ENCODE measurements around the gene LCN2.

LCN2 gene

DNA sequence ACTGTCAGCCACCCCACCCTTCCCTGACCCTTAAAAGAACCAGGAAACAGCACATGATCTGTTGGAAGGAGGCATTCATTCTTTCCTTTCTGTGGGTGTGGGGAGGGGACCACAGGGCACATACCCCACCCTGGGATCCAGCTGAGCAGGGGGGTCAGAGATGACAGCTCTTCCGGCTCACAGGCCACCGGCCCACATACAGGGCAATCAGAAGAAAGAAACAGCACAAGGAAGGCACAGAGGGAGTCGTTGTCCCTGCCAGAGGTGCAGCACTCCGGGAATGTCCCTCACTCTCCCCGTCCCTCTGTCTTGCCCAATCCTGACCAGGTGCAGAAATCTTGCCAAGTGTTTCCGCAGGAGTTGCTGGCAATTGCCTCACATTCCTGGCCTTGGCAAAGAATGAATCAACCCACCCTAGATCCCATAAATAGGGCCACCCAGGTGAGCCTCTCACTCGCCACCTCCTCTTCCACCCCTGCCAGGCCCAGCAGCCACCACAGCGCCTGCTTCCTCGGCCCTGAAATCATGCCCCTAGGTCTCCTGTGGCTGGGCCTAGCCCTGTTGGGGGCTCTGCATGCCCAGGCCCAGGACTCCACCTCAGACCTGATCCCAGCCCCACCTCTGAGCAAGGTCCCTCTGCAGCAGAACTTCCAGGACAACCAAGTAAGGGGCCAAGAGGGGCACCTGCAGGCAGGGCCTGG, at the start of gene LCN2:
LCN2 (plus strand) TSS at position 453 of the 701 bp plus-strand sequence; CDS start at position 526, 73 bp downstream.
- no peak for TF ChIP-seq ZFX (IDR thresholded peaks at IDR 0.05; ENCODE audit: borderline replicate concordance)
- H3K27ac ChIP-seq: no peak within 1 kb of the TSS

DNA sequence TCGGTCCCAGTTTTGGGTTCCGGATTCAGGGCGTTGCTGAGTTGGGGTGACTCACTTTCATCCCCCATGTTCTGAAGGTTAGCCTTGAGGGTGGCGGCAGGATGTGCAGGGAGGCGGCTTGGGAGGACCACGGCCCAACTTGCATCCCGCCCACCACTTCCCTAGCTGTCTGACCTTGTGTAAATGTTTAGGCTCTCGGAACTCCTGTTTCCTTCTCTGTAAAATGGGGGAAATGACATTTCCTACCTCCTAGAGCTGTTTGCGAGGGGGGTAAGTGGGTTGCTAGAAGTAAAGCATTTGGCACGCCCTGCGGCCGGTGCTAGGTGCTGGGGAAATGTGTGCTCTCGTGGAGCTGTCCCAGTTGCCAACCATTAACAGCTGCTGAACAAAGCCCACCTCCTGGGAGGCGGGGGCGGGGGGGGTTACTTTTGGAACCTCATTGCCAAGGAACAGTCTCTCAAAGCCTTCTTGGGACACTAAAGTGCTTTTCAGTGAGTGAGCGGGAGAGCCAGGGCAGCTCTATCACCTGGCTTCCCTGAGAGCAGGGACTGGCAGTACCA, 49.2 kb upstream of the LCN2 start:
- H3K27ac ChIP-seq: 0 out of 2 replicates have a peak overlapping the region, but pooled peaks have one; percentile 8
- TF ChIP-seq ZFX (IDR thresholded peaks at IDR 0.05; ENCODE audit: borderline replicate concordance): no peak
- TF ChIP-seq, protein P1, sequence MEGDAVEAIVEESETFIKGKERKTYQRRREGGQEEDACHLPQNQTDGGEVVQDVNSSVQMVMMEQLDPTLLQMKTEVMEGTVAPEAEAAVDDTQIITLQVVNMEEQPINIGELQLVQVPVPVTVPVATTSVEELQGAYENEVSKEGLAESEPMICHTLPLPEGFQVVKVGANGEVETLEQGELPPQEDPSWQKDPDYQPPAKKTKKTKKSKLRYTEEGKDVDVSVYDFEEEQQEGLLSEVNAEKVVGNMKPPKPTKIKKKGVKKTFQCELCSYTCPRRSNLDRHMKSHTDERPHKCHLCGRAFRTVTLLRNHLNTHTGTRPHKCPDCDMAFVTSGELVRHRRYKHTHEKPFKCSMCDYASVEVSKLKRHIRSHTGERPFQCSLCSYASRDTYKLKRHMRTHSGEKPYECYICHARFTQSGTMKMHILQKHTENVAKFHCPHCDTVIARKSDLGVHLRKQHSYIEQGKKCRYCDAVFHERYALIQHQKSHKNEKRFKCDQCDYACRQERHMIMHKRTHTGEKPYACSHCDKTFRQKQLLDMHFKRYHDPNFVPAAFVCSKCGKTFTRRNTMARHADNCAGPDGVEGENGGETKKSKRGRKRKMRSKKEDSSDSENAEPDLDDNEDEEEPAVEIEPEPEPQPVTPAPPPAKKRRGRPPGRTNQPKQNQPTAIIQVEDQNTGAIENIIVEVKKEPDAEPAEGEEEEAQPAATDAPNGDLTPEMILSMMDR (IDR thresholded peaks at IDR 0.05): no peak

DNA sequence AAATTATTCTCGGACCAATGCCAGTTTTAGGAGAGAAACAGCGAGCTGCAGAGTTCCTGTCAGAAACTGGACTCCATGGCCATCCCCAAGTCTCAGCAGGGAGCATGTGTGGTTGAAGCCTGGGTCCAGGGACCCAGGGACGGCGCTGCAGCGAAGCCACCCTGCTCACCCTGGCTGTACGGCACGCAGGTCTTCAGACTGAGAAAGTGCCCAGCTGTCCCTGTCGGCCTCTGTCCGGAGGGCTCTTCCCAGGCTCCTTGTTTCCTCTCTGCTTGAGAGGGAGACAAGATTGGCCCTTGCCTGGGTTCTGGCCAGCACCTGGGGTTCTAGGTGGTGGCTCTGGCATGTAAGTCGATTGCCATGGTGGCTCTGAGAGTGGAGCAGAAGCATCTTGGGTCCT, 48.7 kb upstream of the LCN2 start:
- TF ChIP-seq, protein P1 (IDR thresholded peaks at IDR 0.05): no peak
- no peak for TF ChIP-seq ZFX (IDR thresholded peaks at IDR 0.05; ENCODE audit: borderline replicate concordance)
- H3K27ac ChIP-seq: 0 out of 2 replicates have a peak overlapping the region, but pooled peaks have one; percentile 8

DNA sequence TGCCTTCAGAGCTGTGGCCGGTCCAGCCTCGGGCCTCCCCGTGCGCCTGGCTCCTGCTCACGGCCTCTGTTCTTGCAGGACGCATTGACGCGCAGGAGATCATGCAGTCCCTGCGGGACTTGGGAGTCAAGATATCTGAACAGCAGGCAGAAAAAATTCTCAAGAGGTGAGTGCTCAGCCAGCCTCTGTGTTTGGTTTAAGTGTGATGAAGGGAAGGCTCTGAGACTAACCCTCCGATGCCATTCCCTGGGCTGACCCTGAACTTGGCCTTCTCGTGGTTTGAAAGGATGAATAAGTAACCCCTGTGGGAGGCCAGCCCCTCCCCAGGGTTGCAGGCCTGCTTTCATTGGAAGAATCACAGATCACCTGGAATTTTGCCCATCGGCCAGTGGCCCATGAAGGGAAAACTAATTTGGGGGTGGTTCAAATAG, 48.0 kb upstream of the LCN2 start:
- no peak for TF ChIP-seq ZFX (IDR thresholded peaks at IDR 0.05; ENCODE audit: borderline replicate concordance)
- TF ChIP-seq, protein P1 (IDR thresholded peaks at IDR 0.05): no peak
- no peak overlapping the region for H3K27ac ChIP-seq

DNA sequence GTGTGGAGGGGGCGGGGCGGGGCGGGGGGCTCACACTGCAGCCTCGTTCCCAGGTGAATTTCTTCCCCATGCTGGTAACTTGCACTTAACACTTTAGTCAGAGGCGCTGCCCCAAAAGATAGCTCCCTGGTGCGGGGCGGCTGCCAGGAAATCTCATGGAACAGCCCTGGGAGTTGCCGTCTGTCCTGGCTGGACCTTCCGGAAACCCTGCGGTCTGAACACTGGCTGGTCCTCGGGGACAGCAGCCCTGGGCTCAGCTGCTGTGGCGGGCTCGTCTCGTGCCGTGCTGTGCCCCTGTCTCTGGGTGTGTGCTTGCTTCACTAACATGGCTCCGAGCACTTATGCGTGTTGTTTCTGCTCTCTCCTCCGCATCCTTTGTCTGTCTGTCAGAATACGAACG, 47.6 kb upstream of the LCN2 start:
- H3K27ac ChIP-seq: no peak overlapping the region
- TF ChIP-seq ZFX (IDR thresholded peaks at IDR 0.05; ENCODE audit: borderline replicate concordance): no peak
- TF ChIP-seq, protein P1 (IDR thresholded peaks at IDR 0.05): no peak

DNA sequence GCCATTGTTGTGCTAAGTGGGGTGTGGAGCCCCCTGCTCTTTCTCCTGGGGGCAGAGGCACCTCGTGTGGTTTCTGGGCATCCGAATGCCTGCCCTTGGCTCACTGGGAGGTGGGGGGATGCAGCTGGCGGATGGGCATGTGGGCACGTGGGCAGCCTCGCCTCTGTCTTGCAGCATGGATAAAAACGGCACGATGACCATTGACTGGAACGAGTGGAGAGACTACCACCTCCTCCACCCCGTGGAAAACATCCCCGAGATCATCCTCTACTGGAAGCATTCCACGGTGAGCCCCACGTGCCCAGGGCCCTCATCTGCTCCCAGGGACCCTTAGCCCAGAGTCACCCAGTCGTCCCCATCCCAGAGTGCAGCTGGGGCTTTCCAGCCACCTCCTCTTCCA, 47.1 kb upstream of the LCN2 start:
- no peak for TF ChIP-seq ZFX (IDR thresholded peaks at IDR 0.05; ENCODE audit: borderline replicate concordance)
- TF ChIP-seq, protein P1 (IDR thresholded peaks at IDR 0.05): no peak
- no peak overlapping the region for H3K27ac ChIP-seq

DNA sequence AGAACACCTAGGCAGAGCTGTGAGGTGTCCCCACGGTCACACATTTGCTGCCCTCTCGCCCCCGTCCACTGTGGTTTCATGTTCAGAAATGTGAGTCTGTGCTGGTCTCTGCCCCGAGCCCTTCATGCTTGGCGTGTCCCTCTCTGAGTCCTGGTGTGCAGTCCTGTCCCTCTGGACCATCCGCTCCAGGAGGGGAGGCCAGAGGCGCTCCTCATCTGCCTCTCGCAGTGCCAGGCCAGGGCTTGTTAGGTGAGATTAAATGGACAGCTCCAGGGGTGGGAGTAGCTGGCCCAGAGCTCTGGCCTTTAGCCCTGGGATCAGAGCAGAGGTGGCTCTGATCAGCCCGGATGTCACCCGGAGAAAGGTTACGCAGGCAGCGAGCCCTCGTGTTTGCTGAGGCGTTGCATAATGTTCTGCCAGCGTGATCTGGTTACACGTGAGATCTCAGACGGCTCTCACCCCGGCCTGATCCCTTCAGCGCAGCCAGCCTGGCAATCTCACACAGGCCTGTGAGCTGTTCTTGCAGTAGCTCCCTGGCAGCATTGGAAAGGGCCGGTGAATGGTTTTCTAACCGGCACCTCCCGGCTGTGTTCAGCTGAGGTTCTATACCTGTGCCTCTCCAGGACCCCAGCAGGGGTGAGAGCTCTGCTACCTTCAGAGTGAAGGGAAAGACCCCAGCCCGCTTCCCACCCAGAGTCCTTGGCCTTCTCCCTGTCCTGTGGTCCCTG, 46.2 kb upstream of the LCN2 start:
- no peak overlapping the region for H3K27ac ChIP-seq
- TF ChIP-seq, protein P1 (IDR thresholded peaks at IDR 0.05): no peak
- TF ChIP-seq ZFX (IDR thresholded peaks at IDR 0.05; ENCODE audit: borderline replicate concordance): no peak

Data from 22Rv1 (cell line).